Epithelial cell of esophagus (primary cell): ENCODE measurements around the gene SLC25A26.

Experiments used
- DNase-seq: peaks from one replicate; pipeline ENCODE4 v3.0.0; 2010; ENCODE audit warnings: low read depth
- H3K4me3 ChIP-seq: 2 replicates; pipeline ENCODE4 v1.5.1; 2011; ENCODE audit warnings: mild to moderate bottlenecking, low read length, control low read depth
- CTCF ChIP-seq: IDR thresholded peaks from 2 replicates; pipeline ENCODE4 v1.5.1; 2011; ENCODE audit warnings: low read depth, mild to moderate bottlenecking, low read length, control low read depth, inconsistent platforms; ENCODE audit not compliant: insufficient read depth; ENCODE audit errors: missing control alignments

Gene SLC25A26

GRCh38 chr3:66200786-66201185 is 20.0 kb upstream of the SLC25A26 start:
- TF ChIP-seq CTCF = no peak
- DNase-seq = no peak

GRCh38 chr3:66203275-66203674 is 17.5 kb upstream of the SLC25A26 start:
- no peak for DNase-seq
- no peak overlapping the region for H3K4me3 ChIP-seq
- TF ChIP-seq CTCF = no peak

More at GRCh38 chr3:66200786-66201185, 20.0 kb upstream of the SLC25A26 start:
- no peak overlapping the region for H3K4me3 ChIP-seq

GRCh38 chr3:66206806-66207205 is 14.0 kb upstream of the SLC25A26 start:
- no peak for TF ChIP-seq CTCF
- DNase-seq = no peak
- no peak overlapping the region for H3K4me3 ChIP-seq

GRCh38 chr3:66208189-66208588 is 12.6 kb upstream of the SLC25A26 start:
- DNase-seq = no peak
- H3K4me3 ChIP-seq = no peak overlapping the region
- no peak for TF ChIP-seq CTCF

GRCh38 chr3:66210687-66211295 is 10.0 kb upstream of the SLC25A26 start:
- no peak for TF ChIP-seq CTCF
- H3K4me3 ChIP-seq = no peak overlapping the region
- no peak for DNase-seq

- DNase-seq = no peak
- no peak for TF ChIP-seq CTCF
- H3K4me3 ChIP-seq = no peak overlapping the region
These were observed 9.0 kb upstream of the SLC25A26 start for GRCh38 chr3:66211779-66212178.

- H3K4me3 ChIP-seq = no peak overlapping the region
- TF ChIP-seq CTCF = no peak
- DNase-seq = no peak
These were observed 5.7 kb upstream of the SLC25A26 start for GRCh38 chr3:66215106-66215505.
